Kidney epithelial cell (primary cell): Measurements from ENCODE around the gene LRRC66. TPM values are rescaled to one million over a fixed set of nuclear protein-coding genes. Genes with fewer than 3 reads are reported as not detected.

ENCODE experiments used
- DNase-seq: peaks from one replicate; pipeline ENCODE4 v3.0.0-alpha.2; 2010; ENCODE audit warnings: low read depth
- H3K27me3 ChIP-seq: 2 replicates; pipeline ENCODE4 v1.6.0; 2011; ENCODE audit warnings: low read length; ENCODE audit not compliant: control insufficient read depth, insufficient read depth
- H3K36me3 ChIP-seq: 2 replicates; pipeline ENCODE4 v1.5.1; 2011; ENCODE audit warnings: low read length; ENCODE audit not compliant: control insufficient read depth, insufficient read depth
- H3K4me3 ChIP-seq: 2 replicates; pipeline ENCODE4 v1.5.1; 2011; ENCODE audit warnings: low read depth, mild to moderate bottlenecking, control low read depth, low read length
- CTCF ChIP-seq: IDR thresholded peaks from 2 replicates; pipeline ENCODE4 v1.5.1; 2011; ENCODE audit warnings: mild to moderate bottlenecking, moderate library complexity, low read length, control low read depth, inconsistent platforms; ENCODE audit not compliant: insufficient read depth, poor library complexity, severe bottlenecking
- total RNA-seq: library from RNA; depleted of rRNA; stranded (reverse); fragments of >200 nt; gene quantifications from 2 replicates; pipeline ENCODE4 v1.2.3, GENCODE V29; 2015

LRRC66 gene
- total RNA-seq, 1 donor from 2014 or later = 0.04 TPM

GRCh38 chr4:51958199-51958968, 61.8 kb downstream of the LRRC66 start:
- DNase-seq = no peak
- TF ChIP-seq CTCF = no peak
- no peak overlapping the region for H3K4me3 ChIP-seq
- no peaks in the 10 kb centered on the region for H3K27me3 ChIP-seq
- H3K36me3 ChIP-seq = no peaks in the 10 kb centered on the region

Other genes starting within 250 kb of the LRRC66 start
- 19.7 and 26.1 TPM in 2 replicates for gene DCUN1D4, start 177.2 kb downstream of the LRRC66 start, total RNA-seq
- gene SGCB, start 17.9 kb upstream of the LRRC66 start, total RNA-seq = 20.7 and 21.1 TPM in 2 replicates
- gene SPATA18, start 30.9 kb upstream of the LRRC66 start, total RNA-seq = 10.5 and 11.0 TPM in 2 replicates